HG03520 (cell line): ENCODE results near the gene ACSF3.
"Not testable (repeated sequence)": the region's sequence is repeated elsewhere in the genome, so short reads cannot be mapped to it uniquely, and the experiment has no call there.

Experiments used
- ATAC-seq: cut with Tn5 transposase; IDR thresholded peaks from one replicate; pipeline ENCODE4 v1.9.1; 2021; ENCODE audit warnings: mild to moderate bottlenecking, moderate library complexity; ENCODE audit not compliant: unreplicated experiment

The ACSF3 gene

DNA sequence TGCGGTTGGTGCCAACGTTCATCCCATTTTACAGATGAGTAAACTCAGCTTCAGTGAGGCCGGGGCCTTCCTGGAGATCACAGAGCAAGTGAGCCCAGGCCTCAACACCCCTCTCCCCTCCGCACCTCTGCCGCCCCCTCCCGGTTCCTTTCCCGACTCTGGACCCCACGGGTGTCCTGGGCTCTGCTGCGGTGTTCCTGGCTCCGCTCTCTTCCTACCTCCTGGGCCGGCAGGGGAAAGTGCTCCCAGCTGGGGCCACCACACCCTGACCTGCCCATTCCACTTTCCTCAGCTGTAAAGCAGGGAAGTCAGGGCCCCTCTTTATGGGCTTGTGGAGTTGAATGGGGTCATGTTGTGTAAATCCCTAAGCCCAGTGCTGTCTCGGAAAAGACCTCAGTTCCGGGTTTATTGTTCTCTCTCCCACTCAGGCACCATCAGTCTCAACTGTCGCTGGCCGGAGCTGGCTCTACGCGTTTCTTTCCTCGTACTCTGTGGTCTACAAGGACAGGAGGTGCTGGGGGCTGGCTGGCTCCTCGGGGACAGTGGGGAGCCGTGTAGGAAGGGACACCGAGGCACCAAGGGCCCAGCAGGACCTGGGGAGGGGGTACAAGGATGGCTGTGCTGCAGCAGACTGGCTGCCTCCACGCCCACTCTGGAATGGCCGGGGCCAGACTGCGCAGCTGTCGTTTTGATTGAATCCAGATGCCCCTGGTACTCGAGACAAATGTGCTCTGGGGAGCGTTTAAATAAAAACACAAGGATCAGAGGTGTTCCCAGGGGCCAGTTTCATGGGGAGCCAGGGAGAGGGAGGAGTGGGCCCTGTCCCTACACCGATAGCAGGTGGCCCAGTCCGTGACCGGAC is 21.7 kb upstream of the ACSF3 start:
- no peak for ATAC-seq

DNA sequence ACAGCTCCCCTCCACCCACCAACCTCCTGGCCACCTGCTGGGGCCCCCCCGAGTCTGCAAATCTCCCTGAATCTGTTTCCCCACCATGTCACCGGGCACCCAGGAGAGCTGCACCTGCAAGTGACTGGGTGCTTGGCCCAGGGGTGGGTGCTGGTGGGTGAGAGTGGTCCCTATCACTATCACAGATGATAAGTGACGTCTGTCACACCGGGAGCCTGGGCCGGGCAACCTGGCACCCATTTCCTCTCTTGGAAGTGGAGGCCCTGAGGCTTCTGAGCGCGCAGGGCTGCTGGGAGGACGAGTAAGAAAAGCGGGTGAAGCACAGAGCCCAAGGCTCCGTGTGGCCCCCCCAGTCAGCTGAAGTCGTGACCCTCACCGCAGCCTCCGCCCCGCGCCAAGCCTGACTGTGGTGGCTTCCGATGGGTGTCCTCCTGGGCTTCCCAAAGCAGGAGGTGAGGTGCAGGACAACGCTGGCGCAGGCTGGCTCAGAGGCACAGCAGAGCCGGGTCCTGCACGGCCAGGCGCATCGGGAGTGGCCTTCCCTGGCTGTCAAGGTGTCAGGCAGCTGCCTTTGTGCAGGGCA is 21.0 kb upstream of the ACSF3 start:
- ATAC-seq: no peak

DNA sequence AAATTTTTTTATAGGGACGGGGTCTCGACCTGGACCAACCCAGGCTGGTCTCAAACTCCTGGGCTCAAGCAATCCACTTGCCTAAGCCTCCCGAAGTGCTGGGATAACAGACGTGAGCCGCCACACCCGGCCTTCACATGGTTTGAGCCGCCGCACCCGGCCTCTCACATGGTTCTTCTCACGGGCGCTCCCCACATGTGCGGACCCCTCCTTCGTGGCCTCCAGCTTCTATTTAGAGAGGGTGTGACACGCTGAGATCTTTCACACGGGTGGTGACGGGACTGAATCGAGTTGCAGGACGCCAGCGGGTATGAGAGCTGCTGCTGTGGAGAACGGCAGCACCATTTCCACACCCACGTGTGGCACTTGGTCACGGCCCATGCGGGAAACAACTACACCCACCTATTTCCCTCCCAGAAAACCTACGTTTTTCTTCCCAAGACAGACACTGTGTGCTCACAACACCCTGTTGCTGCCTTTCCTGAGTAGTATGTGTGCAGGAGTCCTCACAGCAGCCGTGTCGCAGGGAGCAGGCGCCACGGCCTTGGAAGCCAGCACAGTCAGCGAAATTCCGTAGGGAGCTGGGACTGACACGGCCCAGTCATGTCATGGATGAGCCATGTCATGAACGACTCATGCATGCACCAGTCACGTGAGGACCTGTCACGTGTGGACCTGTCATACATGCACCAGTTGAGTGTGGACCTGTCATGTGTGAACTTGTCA is 20.1 kb upstream of the ACSF3 start:
- no peak for ATAC-seq

DNA sequence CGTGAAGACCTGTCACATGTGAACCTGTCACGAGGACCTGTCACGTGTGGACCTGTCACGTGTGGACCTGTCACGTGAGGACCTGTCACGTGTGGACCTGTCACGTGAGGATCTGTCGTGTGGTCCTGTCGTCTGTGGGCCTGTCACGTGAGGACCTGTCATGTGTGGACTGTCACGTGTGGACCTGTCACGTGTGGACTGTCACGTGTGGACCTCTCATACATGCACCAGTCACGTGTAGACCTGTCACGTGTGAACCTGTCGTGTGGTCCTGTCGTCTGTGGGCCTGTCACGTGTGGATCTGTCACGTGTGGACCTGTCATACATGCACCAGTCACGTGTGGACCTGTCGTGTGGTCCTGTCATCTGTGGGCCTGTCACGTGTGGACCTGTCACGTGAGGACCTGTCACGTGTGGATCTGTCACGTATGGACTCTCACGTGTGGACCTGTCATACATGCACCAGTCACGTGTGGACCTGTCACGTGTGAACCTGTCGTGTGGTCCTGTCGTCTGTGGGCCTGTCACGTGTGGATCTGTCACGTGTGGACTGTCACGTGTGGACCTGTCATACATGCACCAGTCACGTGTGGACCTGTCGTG is 19.5 kb upstream of the ACSF3 start:
- ATAC-seq: not testable (repeated sequence)

DNA sequence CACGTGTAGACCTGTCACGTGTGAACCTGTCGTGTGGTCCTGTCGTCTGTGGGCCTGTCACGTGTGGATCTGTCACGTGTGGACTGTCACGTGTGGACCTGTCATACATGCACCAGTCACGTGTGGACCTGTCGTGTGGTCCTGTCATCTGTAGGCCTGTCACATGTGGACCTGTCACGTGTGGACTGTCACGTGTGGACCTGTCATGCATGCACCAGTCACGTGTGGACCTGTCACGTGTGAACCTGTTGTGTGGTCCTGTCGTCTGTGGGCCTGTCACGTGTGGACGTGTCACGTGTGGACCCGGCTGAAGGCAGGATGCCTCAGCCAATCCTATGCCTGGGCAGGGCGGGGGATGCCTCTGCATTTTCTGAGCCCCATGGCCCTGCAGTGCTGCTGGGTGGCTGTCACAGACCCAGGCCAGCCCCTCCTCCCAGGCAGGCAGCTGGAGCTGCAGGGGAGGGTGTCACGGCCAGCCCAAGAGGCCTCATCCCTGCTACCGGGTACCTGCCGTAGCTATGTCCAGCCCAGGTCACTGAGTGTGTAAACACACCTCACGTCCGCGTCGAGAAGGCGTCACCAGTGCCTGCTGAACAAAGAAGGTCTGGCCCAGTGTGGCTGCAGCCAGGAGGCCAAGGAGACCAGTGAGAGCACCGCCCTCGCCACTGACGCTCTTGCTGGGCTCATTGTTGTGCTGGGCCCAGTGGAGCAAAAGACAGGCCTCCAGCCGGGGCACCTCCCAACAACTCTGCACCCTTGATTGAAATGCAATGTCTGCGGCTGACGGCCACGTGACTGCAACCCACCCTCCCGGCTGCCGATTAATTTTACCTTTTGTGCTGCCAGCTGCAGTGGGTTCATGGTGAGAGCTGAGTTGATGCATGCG is 18.6 kb upstream of the ACSF3 start:
- ATAC-seq: no peak

DNA sequence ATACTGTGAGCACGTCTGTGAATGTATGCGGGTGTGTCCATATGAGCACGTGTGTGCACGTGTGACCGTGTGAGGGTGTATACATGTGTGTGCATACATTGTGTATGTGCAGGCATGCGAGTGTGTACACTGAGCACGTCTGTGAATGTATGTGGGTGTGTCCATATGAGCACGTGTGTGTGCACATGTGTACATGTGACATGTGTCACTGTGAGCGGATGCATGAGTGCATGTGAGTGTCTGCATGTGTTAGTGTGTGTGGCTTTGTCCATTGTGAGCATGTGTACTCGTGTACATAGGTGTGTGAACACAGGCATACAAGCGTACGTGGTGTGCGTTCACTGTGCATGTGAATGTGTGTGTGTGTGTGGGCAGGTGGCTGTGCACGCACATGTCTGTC is 17.5 kb upstream of the ACSF3 start:
- no peak for ATAC-seq

DNA sequence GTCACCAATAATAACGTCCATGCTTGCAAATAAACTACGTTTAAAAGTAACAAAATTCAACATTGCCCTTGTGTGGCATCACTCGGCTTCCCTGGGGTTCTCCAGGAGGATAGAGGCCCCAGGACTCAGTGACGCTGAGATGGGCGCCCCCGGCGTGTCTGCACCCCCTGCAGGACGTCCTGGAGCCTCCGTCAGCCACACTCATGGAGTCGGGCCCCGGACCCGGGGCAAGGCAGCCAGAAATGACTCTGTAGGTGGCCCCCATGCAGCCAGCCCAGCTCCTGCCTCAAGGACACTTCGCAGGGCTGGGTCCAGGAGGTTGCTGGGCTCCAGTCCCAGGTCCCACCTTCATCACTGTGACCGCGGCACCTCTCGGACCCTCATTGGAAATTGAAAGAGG is 16.6 kb upstream of the ACSF3 start:
- no peak for ATAC-seq

DNA sequence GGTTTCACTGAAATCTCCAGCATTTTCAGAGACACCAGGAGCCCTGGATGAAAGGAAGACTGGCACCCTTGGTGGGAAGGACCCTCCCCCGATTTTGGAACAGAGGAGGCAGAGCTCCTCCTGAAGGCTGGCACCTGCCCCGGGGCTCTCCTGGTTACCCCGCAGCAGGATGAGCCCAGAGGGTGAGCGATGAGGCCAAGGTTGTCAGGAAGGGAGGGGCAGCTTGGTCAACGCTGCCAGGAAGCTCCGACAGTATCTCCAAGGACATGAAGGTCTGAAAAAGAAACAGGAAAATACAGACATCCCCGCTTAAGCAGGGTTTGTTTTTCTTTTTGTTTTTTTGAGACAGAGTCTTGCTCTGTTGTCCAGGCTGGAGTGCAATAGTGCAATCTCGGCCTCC is 15.5 kb upstream of the ACSF3 start:
- ATAC-seq: no peak

DNA sequence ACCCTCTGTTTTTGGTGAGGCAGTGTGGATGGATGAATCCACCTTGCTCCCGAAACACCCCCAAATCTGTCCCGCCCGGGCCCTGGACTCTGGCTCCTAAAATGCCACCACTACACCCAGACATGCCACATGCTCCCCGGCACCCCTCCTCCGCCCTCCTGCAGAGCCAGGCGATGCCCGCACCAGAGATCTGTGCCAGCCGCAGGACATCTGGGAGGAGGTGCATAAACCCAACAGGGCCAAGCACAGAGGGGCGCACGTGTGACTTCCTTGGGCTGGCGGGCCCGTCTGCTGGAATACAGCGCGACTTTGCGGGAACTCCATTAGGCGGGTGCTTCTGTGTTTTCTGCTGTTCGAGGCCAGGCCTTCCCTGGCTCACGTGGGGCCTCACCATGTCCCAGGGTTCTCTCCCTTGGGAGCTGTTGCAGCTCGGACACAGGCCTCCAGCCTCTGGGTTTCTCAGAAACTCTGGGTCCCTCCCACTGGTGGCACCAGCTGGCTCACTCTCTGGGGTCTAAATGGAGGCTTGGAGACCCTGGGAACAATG is 14.1 kb upstream of the ACSF3 start:
- ATAC-seq: no peak

DNA sequence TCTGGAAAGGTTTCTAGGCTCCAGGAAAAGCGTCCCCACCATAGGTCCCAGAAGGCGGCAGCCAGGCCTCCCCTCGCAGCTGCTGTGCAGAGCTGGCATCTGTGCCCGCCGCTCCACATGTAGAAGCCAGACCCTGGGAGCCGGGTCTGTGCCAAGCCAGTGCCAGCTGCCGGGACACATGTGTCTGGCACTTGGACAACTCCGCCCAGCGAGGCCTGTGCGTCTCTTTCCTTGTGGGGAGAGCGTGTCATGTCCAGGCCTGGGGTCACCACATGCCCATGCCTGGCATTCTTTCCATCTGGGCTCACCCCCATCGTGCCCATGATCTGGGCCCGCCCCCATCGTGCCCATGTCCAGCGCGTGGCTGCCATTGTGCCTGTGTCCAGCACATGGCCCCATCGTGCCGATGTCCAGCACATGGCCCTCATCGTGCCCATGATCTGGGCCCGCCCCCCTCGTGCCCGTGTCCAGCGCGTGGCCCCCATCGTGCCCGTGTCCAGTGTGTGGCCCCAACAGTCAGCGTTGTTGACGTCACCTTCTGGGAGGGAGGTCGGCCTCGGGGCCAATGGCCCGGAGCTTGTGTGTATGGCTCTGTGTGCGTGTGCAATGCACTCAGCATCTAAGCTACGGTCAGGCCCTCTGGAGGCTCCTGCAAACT is 13.3 kb upstream of the ACSF3 start:
- no peak for ATAC-seq

DNA sequence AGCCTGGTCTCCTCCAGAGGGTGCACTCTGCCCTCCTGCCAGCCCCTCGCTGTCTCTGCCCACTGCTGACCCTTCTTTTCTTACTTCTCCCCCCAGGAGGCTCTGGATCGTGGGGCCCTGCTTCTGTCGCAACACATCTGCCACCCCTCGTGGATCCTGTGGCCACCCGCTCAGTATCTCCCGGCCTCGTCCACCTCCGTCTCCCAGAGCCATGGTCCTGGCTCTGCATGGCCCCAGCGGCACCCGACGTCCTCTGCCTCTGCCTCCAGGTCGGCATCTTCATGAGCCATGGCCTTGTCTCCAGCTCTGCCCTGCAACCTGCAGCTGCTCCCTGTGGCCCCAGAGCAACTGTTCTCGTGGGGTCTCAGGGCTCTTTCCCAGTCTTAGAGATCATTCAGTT is 12.1 kb upstream of the ACSF3 start:
- no peak for ATAC-seq

DNA sequence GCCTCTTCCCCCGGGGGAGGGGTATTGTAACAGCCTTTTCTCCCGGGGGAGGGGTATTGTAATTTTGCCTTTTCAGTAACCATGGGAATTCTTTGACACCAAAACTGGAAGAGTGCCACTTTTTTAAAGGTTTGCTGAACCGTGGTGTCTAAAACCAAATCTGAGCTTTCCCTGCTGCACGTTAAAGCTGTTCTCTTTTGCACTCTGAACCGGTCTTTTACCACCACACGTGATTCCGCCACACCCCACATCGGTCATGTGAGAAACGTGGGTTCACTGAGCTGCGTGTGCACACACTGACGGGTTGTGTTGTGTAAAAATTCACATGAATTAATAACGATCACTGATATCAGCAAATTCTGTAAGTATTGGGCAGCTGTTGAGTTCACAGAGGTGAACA is 9.2 kb upstream of the ACSF3 start:
- ATAC-seq: no peak

DNA sequence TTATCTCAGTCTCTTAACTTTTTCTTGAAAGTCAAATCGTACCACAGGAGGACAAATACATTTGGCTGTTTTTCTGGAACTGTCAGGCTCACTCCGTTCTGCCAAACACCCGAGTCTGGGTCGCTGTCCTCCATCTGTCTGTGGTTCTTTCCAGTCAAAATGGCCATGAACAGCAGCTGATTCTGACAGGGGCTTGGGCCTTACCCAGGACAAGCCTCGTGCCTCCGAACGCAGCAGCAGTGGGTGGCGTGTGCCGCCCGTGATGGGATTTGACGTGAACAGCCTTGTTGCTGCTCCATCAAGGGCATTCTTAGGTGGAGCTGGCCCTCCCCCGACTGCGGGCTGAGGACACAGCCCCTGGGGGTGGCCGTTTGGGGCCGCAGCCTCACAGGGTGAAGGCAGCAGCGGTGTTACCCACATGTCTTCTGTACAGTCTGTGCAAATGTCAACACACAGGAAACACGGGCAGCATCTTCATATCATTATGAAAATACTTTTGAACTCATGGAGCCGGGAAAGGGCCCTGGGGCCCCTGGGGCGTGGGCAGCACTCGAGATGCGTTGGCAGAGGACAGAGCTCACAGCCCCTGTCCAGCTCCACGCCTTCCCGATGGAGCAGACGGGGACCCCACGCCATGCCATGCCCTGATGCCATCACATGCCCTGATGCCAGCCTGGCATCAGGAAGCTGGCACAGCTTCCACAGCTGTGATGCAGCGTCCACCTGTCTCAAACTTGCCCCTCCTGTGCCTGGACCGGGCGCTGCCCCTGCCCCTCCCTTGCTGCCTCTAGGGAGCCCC is 8.6 kb upstream of the ACSF3 start:
- no peak for ATAC-seq

DNA sequence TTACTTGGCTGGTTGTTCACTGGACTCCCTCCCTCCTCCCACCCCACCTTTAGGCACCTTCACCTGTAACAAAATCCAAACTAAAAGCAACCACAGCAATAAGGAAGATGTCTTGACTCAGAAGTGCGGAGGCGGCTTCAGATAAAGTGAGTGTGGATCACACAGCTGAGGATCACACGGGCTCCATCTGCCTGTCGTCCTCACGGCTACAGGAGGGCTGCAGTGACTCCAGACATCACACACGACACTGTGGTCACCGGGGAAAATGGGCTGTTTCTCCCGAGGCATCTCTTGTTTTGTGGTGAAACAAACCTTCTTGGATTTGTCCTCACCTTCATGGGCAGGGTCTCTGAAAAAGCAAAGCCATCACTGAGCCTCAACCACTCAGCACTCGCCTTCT is 7.9 kb upstream of the ACSF3 start:
- ATAC-seq: no peak

DNA sequence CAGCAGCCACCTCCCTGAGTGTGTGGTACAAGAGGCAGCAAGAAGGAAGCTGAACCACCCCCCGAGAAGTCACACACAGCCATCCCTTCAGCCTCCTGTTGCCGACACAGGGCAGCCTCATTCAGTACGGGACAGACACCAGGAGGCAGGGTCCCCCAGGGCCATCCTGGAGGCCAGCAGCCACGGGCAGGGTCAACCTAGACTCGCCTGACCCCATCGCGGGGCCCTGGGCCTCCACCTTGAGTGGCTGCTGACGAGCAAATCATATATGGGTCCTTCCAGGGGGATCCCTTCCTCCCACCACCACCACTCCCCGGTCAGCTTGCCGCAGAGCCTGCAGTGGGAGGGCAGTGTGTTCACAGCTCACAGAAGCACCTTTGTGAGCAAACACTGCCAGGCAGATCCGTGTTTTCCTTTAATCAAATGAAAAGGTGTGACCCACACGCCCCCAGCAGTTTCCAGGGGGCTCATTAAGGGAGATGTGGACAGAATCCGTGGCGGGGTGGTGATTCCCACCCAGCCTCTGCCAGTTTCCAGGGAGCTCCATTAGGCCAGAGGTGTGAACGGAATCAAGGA is 5.6 kb upstream of the ACSF3 start:
- ATAC-seq: no peak

DNA sequence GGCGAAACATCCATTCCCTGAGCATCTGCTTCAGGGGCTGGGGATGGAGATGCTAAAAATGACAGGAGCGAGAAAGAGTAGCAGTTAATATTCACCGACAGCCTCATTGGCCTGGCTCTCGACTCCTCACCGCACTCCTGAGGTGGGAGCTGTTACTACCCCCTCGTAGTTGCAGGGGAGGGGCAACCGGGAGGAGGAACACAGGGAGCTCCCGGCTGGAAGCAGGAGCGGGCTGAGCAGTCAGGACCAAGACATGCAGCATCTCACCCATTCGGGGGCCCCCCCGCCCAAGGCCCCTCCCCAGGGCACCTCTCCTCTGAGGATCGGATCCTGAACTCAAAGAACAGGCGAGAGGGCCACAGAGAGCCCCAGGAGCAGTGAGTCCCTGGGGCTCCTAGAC is 4.5 kb upstream of the ACSF3 start:
- no peak for ATAC-seq

DNA sequence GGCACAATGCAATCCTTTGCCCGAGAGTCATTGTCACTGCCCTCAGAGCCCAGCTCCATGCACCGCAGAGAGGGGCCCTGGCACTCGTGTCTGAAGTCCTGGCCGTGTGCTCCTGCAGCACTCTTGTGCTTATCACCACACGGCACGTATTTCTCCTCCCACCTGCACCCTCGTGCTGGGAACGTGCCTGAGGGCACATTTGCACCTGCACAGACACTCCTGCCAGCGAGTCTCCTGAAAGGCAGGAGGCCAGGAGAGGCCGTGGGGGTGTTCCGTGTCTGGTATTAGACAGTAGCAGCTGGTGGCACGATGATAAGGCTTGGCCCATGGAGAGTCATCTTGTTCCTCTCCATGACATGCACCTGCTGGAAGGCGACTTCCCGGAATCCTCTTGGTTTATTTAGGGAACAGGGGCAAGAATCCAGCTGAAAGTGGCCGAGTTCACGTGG is 3.4 kb upstream of the ACSF3 start:
- no peak for ATAC-seq

DNA sequence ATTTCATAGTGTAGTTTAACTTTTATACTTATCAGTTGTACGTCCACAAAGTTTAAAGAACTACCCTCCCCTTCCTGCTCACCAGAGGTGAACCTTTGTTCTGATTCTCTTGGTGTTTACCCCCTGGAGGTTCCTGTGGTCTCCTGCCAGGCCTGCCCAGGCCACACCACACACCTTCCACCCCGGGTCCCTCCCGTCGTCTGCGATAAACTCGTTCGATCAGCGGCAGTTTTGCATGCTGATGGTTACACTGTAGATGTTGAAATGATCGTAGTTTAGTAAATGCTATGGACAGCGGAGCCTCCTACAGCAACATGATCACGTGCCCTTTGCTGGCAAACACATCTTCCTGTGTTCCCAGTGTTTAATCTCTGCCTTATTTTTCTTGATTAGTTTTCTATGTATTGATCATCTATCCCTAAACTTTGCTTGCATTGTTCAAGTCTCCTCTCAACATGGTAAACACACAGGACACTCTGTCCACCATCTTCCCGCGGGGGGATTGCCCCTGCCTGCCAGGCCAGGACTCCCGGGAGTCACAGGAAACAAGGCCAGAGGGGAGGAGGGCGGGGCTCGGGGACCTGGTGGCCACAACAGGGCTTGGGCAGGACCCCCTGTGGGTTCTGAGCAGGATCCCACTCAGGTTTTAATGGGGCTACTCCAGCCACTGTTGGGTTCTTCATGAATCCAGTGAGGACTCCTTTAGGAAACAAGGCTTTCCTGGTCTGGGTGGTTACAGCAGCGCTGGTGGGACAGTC is 2.8 kb upstream of the ACSF3 start:
- ATAC-seq: no peak
